Measurements from ENCODE around the gene PCDHA8. TPM values are rescaled to one million over a fixed set of nuclear protein-coding genes. Genes with fewer than 3 reads are reported as not detected.
"Not testable (repeated sequence)": the region's sequence is repeated elsewhere in the genome, so short reads cannot be mapped to it uniquely, and the experiment has no call there.

The PCDHA8 gene
- polyA plus RNA-seq, 1 donor (not counting 4 experiments of a cell fraction or from before 2014, with no cell fraction given), result not detected

DNA sequence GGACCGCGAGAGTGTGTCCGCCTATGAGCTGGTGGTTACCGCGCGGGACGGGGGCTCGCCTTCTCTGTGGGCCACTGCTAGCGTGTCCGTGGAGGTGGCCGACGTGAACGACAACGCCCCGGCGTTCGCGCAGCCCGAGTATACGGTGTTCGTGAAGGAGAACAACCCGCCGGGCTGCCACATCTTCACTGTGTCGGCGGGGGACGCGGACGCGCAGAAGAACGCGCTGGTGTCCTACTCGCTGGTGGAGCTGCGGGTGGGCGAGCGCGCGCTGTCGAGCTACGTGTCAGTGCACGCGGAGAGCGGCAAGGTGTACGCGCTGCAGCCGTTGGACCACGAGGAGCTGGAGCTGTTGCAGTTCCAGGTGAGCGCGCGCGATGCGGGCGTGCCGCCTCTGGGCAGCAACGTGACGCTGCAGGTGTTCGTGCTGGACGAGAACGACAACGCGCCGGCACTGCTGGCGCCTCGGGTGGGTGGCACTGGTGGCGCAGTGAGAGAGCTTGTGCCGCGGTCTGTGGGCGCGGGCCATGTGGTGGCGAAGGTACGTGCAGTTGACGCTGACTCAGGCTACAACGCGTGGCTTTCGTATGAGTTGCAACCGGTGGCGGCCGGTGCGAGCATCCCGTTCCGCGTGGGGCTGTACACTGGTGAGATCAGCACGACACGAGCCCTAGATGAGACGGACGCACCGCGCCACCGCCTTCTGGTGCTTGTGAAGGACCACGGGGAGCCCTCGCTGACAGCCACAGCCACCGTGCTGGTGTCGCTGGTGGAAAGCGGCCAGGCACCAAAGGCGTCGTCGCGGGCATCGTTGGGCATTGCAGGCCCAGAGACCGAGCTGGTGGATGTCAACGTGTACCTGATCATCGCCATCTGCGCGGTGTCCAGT lies 5.1 kb upstream of the PCDHA8 start:
- Histone ChIP-seq H3K79me2 (ENCODE audit: control insufficient read depth, insufficient read depth, low read length) (no peaks in the 10 kb centered on the region), H3K9ac (ENCODE audit: control insufficient read depth, extremely low read depth, insufficient read depth, low read length) (no peak overlapping the region), H3K4me3 (ENCODE audit: control insufficient read depth in 2 of 3, extremely low read depth in 1 of 3, insufficient read depth in 2 of 3, low read depth in 1 of 3, low read length in 3 of 3) (no peak overlapping the region), H3K27ac (ENCODE audit: control insufficient read depth, insufficient read depth, low read length) (no peak overlapping the region), H4K20me1 (ENCODE audit: control insufficient read depth, extremely low read depth, insufficient read depth, low read length) (no peaks in the 10 kb centered on the region), H3K9me3 (ENCODE audit: control insufficient read depth, low read depth, low read length) (peaks cover 12% of the 10 kb centered on the region), H3K27me3 (ENCODE audit: control insufficient read depth, extremely low read depth, insufficient read depth, low read length) (no peaks in the 10 kb centered on the region), H3K36me3 (ENCODE audit: control insufficient read depth in 2 of 2, extremely low read depth in 1 of 2, insufficient read depth in 2 of 2, low read length in 2 of 2) (no peaks in the 10 kb centered on the region), H3K4me1 (ENCODE audit: control insufficient read depth, extremely low read depth, insufficient read depth, low read length) (no peaks in the 10 kb centered on the region), H3K9me1 (ENCODE audit: control insufficient read depth, extremely low read depth, insufficient read depth, low read length) (no peaks in the 10 kb centered on the region), H3K4me2 (ENCODE audit: control insufficient read depth, extremely low read depth, insufficient read depth, low read depth, low read length) (no peak overlapping the region), H2AFZ (ENCODE audit: control insufficient read depth, low read length) (no peak overlapping the region)
- no peak for FAIRE-seq
- no peak for DNase-seq (ENCODE audit: low read depth, low spot score)
- dilution Hi-C loops (cut with MboI; ENCODE audit: extremely low pct_ligation_motif_present, low sequenced_read_pairs), result no loop called here
- TF ChIP-seq EZH2 (IDR thresholded peaks at IDR 0.05; ENCODE audit: low read length), result no peak
- TF ChIP-seq, protein P1, sequence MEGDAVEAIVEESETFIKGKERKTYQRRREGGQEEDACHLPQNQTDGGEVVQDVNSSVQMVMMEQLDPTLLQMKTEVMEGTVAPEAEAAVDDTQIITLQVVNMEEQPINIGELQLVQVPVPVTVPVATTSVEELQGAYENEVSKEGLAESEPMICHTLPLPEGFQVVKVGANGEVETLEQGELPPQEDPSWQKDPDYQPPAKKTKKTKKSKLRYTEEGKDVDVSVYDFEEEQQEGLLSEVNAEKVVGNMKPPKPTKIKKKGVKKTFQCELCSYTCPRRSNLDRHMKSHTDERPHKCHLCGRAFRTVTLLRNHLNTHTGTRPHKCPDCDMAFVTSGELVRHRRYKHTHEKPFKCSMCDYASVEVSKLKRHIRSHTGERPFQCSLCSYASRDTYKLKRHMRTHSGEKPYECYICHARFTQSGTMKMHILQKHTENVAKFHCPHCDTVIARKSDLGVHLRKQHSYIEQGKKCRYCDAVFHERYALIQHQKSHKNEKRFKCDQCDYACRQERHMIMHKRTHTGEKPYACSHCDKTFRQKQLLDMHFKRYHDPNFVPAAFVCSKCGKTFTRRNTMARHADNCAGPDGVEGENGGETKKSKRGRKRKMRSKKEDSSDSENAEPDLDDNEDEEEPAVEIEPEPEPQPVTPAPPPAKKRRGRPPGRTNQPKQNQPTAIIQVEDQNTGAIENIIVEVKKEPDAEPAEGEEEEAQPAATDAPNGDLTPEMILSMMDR (optimal IDR thresholded peaks at IDR 0.05 in 1 of 3, IDR thresholded peaks at IDR 0.05 in 1 of 3, conservative IDR thresholded peaks at IDR 0.05 in 1 of 3; ENCODE audit: extremely low read depth in 1 of 3, insufficient read depth in 2 of 3, low read length in 3 of 3), result no peak

DNA sequence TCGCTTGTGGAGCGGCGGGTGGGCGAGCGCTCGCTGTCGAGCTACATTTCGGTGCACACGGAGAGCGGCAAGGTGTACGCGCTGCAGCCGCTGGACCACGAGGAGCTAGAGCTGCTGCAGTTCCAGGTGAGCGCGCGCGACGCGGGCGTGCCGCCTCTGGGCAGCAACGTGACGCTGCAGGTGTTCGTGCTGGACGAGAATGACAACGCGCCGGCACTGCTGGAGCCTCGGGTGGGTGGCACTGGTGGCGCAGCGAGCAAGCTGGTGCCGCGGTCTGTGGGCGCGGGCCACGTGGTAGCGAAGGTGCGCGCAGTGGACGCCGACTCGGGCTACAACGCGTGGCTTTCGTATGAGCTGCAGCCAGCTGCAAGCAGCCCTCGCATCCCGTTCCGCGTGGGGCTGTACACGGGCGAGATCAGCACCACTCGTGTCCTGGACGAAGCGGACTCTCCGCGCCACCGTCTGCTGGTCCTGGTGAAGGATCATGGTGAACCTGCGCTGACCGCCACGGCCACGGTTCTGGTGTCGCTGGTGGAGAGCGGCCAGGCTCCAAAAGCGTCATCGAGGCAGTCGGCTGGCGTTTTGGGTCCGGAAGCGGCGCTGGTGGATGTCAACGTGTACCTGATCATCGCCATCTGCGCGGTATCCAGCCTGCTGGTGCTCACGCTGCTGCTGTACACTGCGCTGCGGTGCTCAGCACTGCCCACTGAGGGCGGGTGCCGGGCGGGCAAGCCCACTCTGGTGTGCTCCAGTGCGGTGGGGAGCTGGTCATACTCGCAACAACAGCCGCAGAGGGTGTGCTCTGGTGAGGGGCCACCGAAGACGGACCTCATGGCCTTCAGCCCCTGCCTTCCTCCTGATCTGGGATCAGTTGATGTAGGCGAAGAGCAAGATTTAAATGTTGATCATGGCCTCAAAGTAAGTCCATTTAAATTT lies 2.1 kb downstream of the PCDHA8 start:
- H3K9me1 ChIP-seq (ENCODE audit: control insufficient read depth, extremely low read depth, insufficient read depth, low read length), result no peaks in the 10 kb centered on the region
- no peaks in the 10 kb centered on the region for H4K20me1 ChIP-seq (ENCODE audit: control insufficient read depth, extremely low read depth, insufficient read depth, low read length)
- DNase-seq (ENCODE audit: low read depth, low spot score) (no peak), FAIRE-seq (no peak)
- no peaks in the 10 kb centered on the region for H3K27me3 ChIP-seq (ENCODE audit: control insufficient read depth, extremely low read depth, insufficient read depth, low read length)
- no peaks in the 10 kb centered on the region for H3K79me2 ChIP-seq (ENCODE audit: control insufficient read depth, insufficient read depth, low read length)
- TF ChIP-seq, protein P1 (optimal IDR thresholded peaks at IDR 0.05 in 1 of 3, IDR thresholded peaks at IDR 0.05 in 1 of 3, conservative IDR thresholded peaks at IDR 0.05 in 1 of 3; ENCODE audit: extremely low read depth in 1 of 3, insufficient read depth in 2 of 3, low read length in 3 of 3), result no peak
- TF ChIP-seq EZH2 (IDR thresholded peaks at IDR 0.05; ENCODE audit: low read length), result no peak
- H3K4me1 ChIP-seq (ENCODE audit: control insufficient read depth, extremely low read depth, insufficient read depth, low read length), result no peaks in the 10 kb centered on the region
- H3K36me3 ChIP-seq (ENCODE audit: control insufficient read depth in 2 of 2, extremely low read depth in 1 of 2, insufficient read depth in 2 of 2, low read length in 2 of 2), result no peaks in the 10 kb centered on the region
- dilution Hi-C loops (cut with MboI; ENCODE audit: extremely low pct_ligation_motif_present, low sequenced_read_pairs), result no loop called here
- H3K9me3 ChIP-seq (ENCODE audit: control insufficient read depth, low read depth, low read length), result peaks cover 6% of the 10 kb centered on the region
- H3K4me3 ChIP-seq (ENCODE audit: control insufficient read depth in 2 of 3, extremely low read depth in 1 of 3, insufficient read depth in 2 of 3, low read depth in 1 of 3, low read length in 3 of 3), result no peak overlapping the region
- no peak overlapping the region for H3K27ac ChIP-seq (ENCODE audit: control insufficient read depth, insufficient read depth, low read length)
- H3K9ac ChIP-seq (ENCODE audit: control insufficient read depth, extremely low read depth, insufficient read depth, low read length), result no peak overlapping the region
- H3K4me2 ChIP-seq (ENCODE audit: control insufficient read depth, extremely low read depth, insufficient read depth, low read depth, low read length), result no peak overlapping the region
- H2AFZ ChIP-seq (ENCODE audit: control insufficient read depth, low read length), result no peak overlapping the region

DNA sequence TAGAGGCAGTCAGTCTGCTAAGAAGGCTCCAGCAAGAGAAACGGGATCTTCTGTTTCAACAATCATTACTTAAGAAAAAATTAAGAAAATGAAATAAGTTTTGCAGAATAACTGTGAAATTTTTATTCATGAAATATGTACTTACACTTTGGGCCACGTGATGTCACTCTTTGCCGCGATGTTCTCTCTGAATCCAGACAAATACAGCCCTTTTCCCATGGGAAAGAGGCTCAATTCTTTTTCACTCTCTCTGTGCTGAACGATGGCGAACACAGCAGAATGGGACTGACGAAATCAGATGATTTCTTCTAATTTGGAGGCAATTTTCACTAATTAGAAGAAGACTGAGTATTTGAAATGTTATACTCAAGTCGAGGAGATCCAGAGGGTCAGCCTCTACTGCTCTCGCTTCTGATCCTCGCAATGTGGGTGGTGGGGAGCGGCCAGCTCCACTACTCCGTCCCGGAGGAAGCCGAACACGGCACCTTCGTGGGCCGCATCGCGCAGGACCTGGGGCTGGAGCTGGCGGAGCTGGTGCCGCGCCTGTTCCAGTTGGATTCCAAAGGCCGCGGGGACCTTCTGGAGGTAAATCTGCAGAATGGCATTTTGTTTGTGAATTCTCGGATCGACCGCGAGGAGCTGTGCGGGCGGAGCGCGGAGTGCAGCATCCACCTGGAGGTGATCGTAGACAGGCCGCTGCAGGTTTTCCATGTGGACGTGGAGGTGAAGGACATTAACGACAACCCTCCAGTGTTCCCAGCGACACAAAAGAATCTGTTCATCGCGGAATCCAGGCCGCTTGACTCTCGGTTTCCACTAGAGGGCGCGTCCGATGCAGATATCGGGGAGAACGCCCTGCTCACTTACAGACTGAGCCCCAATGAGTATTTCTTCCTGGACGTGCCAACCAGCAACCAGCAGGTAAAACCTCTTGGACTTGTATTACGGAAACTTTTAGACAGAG lies 7.4 kb downstream of the PCDHA8 start, which contains the start of gene PCDHA9:
Gene PCDHA9, plus strand, starts transcription at position 244 of the 964 bp plus-strand sequence. Its CDS starts 114 bp downstream, at position 358.
- H4K20me1 ChIP-seq (ENCODE audit: control insufficient read depth, extremely low read depth, insufficient read depth, low read length); H3K9me3 ChIP-seq (ENCODE audit: control insufficient read depth, low read depth, low read length); H3K9ac ChIP-seq (ENCODE audit: control insufficient read depth, extremely low read depth, insufficient read depth, low read length); FAIRE-seq; H3K9me1 ChIP-seq (ENCODE audit: control insufficient read depth, extremely low read depth, insufficient read depth, low read length); H3K4me3 ChIP-seq (ENCODE audit: control insufficient read depth in 2 of 3, extremely low read depth in 1 of 3, insufficient read depth in 2 of 3, low read depth in 1 of 3, low read length in 3 of 3); H3K27me3 ChIP-seq (ENCODE audit: control insufficient read depth, extremely low read depth, insufficient read depth, low read length); dilution Hi-C loops (cut with MboI; ENCODE audit: extremely low pct_ligation_motif_present, low sequenced_read_pairs); H3K36me3 ChIP-seq (ENCODE audit: control insufficient read depth in 2 of 2, extremely low read depth in 1 of 2, insufficient read depth in 2 of 2, low read length in 2 of 2); DNase-seq (ENCODE audit: low read depth, low spot score); H3K27ac ChIP-seq (ENCODE audit: control insufficient read depth, insufficient read depth, low read length); H2AFZ ChIP-seq (ENCODE audit: control insufficient read depth, low read length); H3K4me2 ChIP-seq (ENCODE audit: control insufficient read depth, extremely low read depth, insufficient read depth, low read depth, low read length); H3K79me2 ChIP-seq (ENCODE audit: control insufficient read depth, insufficient read depth, low read length); H3K4me1 ChIP-seq (ENCODE audit: control insufficient read depth, extremely low read depth, insufficient read depth, low read length): not testable (repeated sequence)

Measured in keratinocyte (primary cell).